Skeletal muscle cell (primary cell): ENCODE data around the gene TSSK6.

Experiments used
- DNase-seq: peaks from one replicate; pipeline ENCODE4 v3.0.0-alpha.2; 2010; ENCODE audit warnings: low read depth
- H3K4me3 ChIP-seq: 2 replicates; pipeline ENCODE4 v1.5.1; 2011; ENCODE audit warnings: low read depth, mild to moderate bottlenecking, control low read depth, low read length, moderate library complexity

TSSK6 gene

GRCh38 chr19:19513682-19514081 is 1.7 kb downstream of the TSSK6 start:
- H3K4me3 ChIP-seq, result no peak overlapping the region
- DNase-seq, result no peak

GRCh38 chr19:19510432-19510831 is 4.9 kb downstream of the TSSK6 start:
- no peak overlapping the region for H3K4me3 ChIP-seq
- no peak for DNase-seq

GRCh38 chr19:19508217-19508616 is 7.1 kb downstream of the TSSK6 start:
- no peak for DNase-seq
- no peak overlapping the region for H3K4me3 ChIP-seq

GRCh38 chr19:19507354-19507753 is 8.0 kb downstream of the TSSK6 start:
- DNase-seq, result no peak
- no peak overlapping the region for H3K4me3 ChIP-seq

- H3K4me3 ChIP-seq, result no peak overlapping the region
- no peak for DNase-seq
Measured at GRCh38 chr19:19506592-19506991, 8.8 kb downstream of the TSSK6 start.

GRCh38 chr19:19505669-19506326 is 9.6 kb downstream of the TSSK6 start:
- no peak for DNase-seq
- H3K4me3 ChIP-seq, result no peak overlapping the region

- no peak for DNase-seq
- H3K4me3 ChIP-seq, result no peak overlapping the region
Measured at GRCh38 chr19:19504754-19505668, 10.3 kb downstream of the TSSK6 start.

- H3K4me3 ChIP-seq, result no peak overlapping the region
- DNase-seq, result no peak
Measured at GRCh38 chr19:19502808-19503602, 12.3 kb downstream of the TSSK6 start.

GRCh38 chr19:19502281-19502680 is 13.1 kb downstream of the TSSK6 start:
- DNase-seq, result no peak
- no peak overlapping the region for H3K4me3 ChIP-seq

GRCh38 chr19:19501798-19502197 is 13.6 kb downstream of the TSSK6 start:
- DNase-seq, result no peak
- H3K4me3 ChIP-seq, result no peak overlapping the region

GRCh38 chr19:19500975-19501644 is 14.2 kb downstream of the TSSK6 start:
- no peak overlapping the region for H3K4me3 ChIP-seq
- no peak for DNase-seq

GRCh38 chr19:19499272-19499995 is 15.9 kb downstream of the TSSK6 start:
- DNase-seq, result no peak
- no peak overlapping the region for H3K4me3 ChIP-seq

- no peak for DNase-seq
- H3K4me3 ChIP-seq, result no peak overlapping the region
Measured at GRCh38 chr19:19498255-19498991, 16.9 kb downstream of the TSSK6 start.

GRCh38 chr19:19495614-19496603 is 19.4 kb downstream of the TSSK6 start:
- no peak for DNase-seq
- no peak overlapping the region for H3K4me3 ChIP-seq

GRCh38 chr19:19493841-19494546 is 21.4 kb downstream of the TSSK6 start:
- no peak overlapping the region for H3K4me3 ChIP-seq
- no peak for DNase-seq

GRCh38 chr19:19492026-19492610 is 23.2 kb downstream of the TSSK6 start:
- DNase-seq, result no peak
- H3K4me3 ChIP-seq, result no peak overlapping the region
